Measurements from ENCODE around the gene MAP3K2. TPM values are rescaled to one million over a fixed set of nuclear protein-coding genes. Genes with fewer than 3 reads are reported as not detected.

The MAP3K2 gene
- total and polyA plus RNA-seq, 10 of the 15 experiments (the other 5 are each of a cell fraction or from before 2014, with no cell fraction given) = 2.7 to 39.6 (median 16.1) TPM

- TF ChIP-seq HSF1 (IDR thresholded peaks at IDR 0.05; ENCODE audit: low read depth, low read length) (no peak), ZNF687 (IDR thresholded peaks at IDR 0.05) (no peak), NR2C1 (IDR thresholded peaks at IDR 0.05) (no peak), PRDM15 (CRISPR knock-in tag; IDR thresholded peaks at IDR 0.05) (no peak), MEF2B (IDR thresholded peaks at IDR 0.05; ENCODE audit: partially characterized antibody, poor library complexity, severe bottlenecking) (no peak), SREBF1 (IDR thresholded peaks at IDR 0.05; ENCODE audit: low read length) (no peak), ATF7 (IDR thresholded peaks at IDR 0.05; ENCODE audit: low read depth) (no peak), CEBPZ (IDR thresholded peaks at IDR 0.05; ENCODE audit: low read depth, low read length) (no peak), USF1 (IDR thresholded peaks at IDR 0.05; ENCODE audit: borderline replicate concordance, extremely low read length, insufficient read depth, low read depth, low read length) (no peak), TCF7 (IDR thresholded peaks at IDR 0.05; ENCODE audit: borderline replicate concordance) (no peak)
These were observed 133.3 kb downstream of the MAP3K2 start (continued) for GRCh38 chr2:127254386-127254981.
